ENCODE data around the gene VWA1. TPM values are rescaled to one million over a fixed set of nuclear protein-coding genes. Genes with fewer than 3 reads are reported as not detected.
"Not testable (repeated sequence)": the region's sequence is repeated elsewhere in the genome, so short reads cannot be mapped to it uniquely, and the experiment has no call there.

Gene VWA1
- total RNA-seq, 1 donor from 2014 or later, result 59.1 TPM

DNA sequence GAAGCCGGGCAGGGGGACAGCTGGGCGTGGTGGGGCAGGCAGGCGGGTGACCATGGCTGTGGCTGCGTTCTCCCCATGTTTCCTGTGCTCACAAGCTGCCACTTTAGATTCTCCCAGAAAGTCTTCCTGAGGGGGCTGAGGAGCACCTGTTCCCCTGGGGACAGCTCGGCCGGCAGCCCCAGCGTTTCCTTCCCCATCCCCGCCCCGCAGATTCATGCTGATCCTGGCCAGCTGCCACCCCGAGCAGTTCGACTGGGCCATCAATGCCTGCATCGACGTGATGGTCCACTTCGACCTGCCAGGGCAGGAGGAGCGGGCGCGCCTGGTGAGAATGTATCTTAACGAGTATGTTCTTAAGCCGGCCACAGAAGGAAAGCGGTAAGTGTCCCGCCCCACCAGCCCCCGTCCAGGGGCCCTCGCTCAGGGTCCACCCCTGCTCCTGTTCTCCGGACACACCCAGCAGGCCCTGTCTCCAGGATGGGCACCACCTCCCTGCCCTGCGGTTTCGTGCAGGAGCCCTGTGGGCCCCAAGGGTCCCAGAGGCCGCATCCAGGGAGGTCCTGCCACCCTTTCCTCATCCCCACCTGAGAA is 25.1 kb downstream of the VWA1 start:
- Mint-ChIP-seq H3K9me3 (no peaks in the 10 kb centered on the region), H3K4me1 (no peaks in the 10 kb centered on the region), H3K4me3 (no peak overlapping the region), H3K27me3 (ENCODE audit: low read depth) (no peaks in the 10 kb centered on the region), H3K36me3 (no peaks in the 10 kb centered on the region), H3K27ac (no peak overlapping the region)
- TF ChIP-seq, protein P1, sequence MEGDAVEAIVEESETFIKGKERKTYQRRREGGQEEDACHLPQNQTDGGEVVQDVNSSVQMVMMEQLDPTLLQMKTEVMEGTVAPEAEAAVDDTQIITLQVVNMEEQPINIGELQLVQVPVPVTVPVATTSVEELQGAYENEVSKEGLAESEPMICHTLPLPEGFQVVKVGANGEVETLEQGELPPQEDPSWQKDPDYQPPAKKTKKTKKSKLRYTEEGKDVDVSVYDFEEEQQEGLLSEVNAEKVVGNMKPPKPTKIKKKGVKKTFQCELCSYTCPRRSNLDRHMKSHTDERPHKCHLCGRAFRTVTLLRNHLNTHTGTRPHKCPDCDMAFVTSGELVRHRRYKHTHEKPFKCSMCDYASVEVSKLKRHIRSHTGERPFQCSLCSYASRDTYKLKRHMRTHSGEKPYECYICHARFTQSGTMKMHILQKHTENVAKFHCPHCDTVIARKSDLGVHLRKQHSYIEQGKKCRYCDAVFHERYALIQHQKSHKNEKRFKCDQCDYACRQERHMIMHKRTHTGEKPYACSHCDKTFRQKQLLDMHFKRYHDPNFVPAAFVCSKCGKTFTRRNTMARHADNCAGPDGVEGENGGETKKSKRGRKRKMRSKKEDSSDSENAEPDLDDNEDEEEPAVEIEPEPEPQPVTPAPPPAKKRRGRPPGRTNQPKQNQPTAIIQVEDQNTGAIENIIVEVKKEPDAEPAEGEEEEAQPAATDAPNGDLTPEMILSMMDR (IDR thresholded peaks at IDR 0.05; ENCODE audit: unreplicated experiment), result no peak
- DNase-seq (ENCODE audit: low spot score in 2 of 2, unreplicated experiment in 2 of 2), result no peak

DNA sequence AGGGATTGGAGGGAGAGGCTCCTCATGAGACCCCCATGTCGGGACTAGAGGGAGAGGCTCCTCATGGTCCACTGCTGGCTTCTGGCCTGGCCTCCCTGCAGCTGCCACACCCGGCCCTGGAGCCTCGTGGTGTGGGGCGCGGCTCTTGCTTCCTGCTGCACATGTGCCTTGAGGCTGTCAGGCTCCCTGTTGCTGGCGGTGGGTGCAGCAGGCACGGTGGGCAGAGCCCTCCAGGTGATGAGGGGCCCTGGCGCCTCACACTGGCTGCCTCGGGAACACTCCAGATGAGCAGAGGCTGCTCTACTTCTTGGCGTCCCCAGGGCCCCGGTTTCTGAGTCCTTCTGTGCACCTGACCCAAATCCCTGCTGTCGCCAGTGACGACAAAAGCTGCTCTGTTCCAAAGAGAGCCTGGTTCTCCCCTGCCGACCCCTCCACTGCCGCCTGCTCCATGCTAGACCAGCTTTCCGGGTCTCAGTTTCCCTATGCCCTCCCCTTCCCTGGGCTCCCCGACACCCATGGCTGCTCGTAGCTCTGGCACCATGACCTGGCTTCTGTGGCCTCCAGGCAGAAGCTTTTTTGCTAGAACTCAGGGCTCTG is 26.3 kb downstream of the VWA1 start:
- H3K27ac Mint-ChIP-seq, result no peak overlapping the region
- no peaks in the 10 kb centered on the region for H3K36me3 Mint-ChIP-seq
- H3K4me3 Mint-ChIP-seq, result no peak overlapping the region
- H3K27me3 Mint-ChIP-seq (ENCODE audit: low read depth), result no peaks in the 10 kb centered on the region
- no peak for DNase-seq (ENCODE audit: low spot score in 2 of 2, unreplicated experiment in 2 of 2)
- peaks cover 4% of the 10 kb centered on the region for H3K9me3 Mint-ChIP-seq
- H3K4me1 Mint-ChIP-seq, result no peaks in the 10 kb centered on the region
- TF ChIP-seq, protein P1 (IDR thresholded peaks at IDR 0.05; ENCODE audit: unreplicated experiment), result no peak

DNA sequence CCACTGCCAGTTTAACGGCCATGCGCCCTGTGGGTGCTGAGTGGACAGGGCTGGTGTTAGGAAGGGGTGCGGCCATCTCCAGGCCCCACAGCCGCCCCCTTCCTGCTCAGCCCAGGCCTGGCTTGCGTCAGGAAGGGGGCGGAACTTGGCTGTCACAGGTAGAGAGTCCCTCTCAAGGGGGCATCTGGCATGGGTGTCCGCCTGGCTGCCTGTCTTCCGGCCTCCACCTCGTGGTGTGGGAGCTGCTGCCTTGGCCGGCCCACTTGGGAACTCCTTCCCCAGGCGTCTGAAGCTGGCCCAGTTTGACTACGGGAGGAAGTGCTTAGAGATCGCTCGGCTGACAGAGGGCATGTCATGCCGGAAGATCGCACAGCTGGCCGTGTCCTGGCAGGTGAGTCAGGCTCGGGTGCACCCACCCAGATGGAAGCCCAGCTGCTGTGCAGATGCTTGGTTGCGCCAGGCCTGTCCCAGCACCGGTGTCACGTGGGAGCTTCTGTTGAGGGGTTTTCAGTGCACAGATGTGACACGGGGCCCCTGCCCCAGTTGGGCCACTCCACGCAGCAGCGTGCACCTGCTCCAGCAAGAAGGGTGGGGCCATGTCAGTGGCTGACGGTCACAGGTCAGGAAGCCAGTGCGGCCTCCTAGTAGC is 27.0 kb downstream of the VWA1 start:
- peaks cover 4% of the 10 kb centered on the region for H3K9me3 Mint-ChIP-seq
- no peaks in the 10 kb centered on the region for H3K27me3 Mint-ChIP-seq (ENCODE audit: low read depth)
- TF ChIP-seq, protein P1 (IDR thresholded peaks at IDR 0.05; ENCODE audit: unreplicated experiment), result no peak
- H3K27ac Mint-ChIP-seq, result no peak overlapping the region
- DNase-seq (ENCODE audit: low spot score in 2 of 2, unreplicated experiment in 2 of 2), result no peak
- H3K4me3 Mint-ChIP-seq, result no peak overlapping the region
- no peaks in the 10 kb centered on the region for H3K36me3 Mint-ChIP-seq
- no peaks in the 10 kb centered on the region for H3K4me1 Mint-ChIP-seq

GRCh38 chr1:1463312-1463711 is 27.8 kb downstream of the VWA1 start:
- Mint-ChIP-seq H3K4me1 (no peaks in the 10 kb centered on the region), H3K36me3 (no peaks in the 10 kb centered on the region), H3K4me3 (no peak overlapping the region), H3K27me3 (ENCODE audit: low read depth) (no peaks in the 10 kb centered on the region), H3K9me3 (peaks cover 4% of the 10 kb centered on the region), H3K27ac (no peak overlapping the region)
- TF ChIP-seq, protein P1 (IDR thresholded peaks at IDR 0.05; ENCODE audit: unreplicated experiment), result no peak
- no peak for DNase-seq (ENCODE audit: low spot score in 2 of 2, unreplicated experiment in 2 of 2)

DNA sequence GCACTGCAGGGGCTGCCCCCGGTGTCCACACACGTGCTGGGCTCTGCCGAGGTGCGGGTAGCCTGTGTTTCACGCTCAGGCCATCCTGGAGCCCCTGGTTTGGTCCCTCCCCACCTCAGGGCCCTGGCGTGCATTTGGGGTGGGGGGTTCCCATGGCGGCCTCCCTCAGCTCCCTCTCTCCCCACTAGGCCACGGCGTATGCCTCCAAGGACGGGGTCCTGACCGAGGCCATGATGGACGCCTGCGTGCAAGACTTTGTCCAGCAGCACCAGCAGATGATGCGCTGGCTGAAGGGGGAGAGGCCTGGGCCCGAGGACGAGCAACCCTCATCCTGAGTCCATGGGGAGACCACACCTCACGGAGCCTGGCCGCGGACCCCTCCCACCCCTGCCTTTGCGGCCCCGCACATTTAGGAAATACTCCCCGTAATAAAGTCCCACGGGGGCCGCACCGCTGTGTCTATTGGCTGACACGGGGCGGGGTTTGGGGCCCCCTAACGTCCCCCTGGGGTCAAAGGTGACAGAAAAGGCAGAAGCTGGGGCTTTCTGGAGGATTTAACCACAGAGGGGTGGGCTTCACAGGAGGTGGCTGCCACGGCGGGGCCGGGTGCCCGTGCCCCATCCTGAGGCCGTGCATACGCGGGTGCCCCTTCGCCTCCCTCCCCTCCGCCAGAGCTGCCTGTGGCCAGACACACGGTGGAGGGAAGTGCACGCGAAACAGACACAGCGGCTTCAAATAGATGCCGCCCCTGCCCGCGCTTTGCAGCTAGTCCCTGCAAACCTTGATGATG is 32.9 kb downstream of the VWA1 start:
- not testable (repeated sequence) for H3K36me3 Mint-ChIP-seq; H3K27me3 Mint-ChIP-seq (ENCODE audit: low read depth); H3K27ac Mint-ChIP-seq; H3K4me3 Mint-ChIP-seq; DNase-seq (ENCODE audit: low spot score in 2 of 2, unreplicated experiment in 2 of 2); H3K9me3 Mint-ChIP-seq
- peaks cover 20% of the 10 kb centered on the region for H3K4me1 Mint-ChIP-seq
